ENCODE results near the gene ABO. TPM values are rescaled to one million over a fixed set of nuclear protein-coding genes. Genes with fewer than 3 reads are reported as not detected.

Gene ABO
- 0.11 and 0.40 TPM in 2 replicates for total RNA-seq
- long read RNA-seq, result 0 reads

- DNase-seq (ENCODE audit: low read depth, low spot score), result no peak
- H3K27ac Mint-ChIP-seq (ENCODE audit: unreplicated experiment), result peak within 1 kb of the TSS; percentile 23
- TF ChIP-seq CTCF (conservative IDR thresholded peaks at IDR 0.05), result no peak
Measured at GRCh38 chr9:133275105-133276000, at the start of gene ABO. Gene ABO, minus strand, starts transcription at chr9:133275201.

GRCh38 chr9:133323991-133324703 is 49.1 kb upstream of the ABO start:
- TF ChIP-seq CTCF (conservative IDR thresholded peaks at IDR 0.05), result no peak
- Mint-ChIP-seq H3K4me3 (no peak overlapping the region), H3K9me3 (no peaks in the 10 kb centered on the region), H3K36me3 (ENCODE audit: low read depth) (peaks cover 6% of the 10 kb centered on the region), H3K27ac (ENCODE audit: unreplicated experiment) (peak overlapping the region; percentile 20), H3K27me3 (ENCODE audit: low read depth) (no peaks in the 10 kb centered on the region), H3K4me1 (no peaks in the 10 kb centered on the region)
- DNase-seq (ENCODE audit: low read depth, low spot score), result no peak

More at GRCh38 chr9:133275105-133276000, at the start of gene ABO:
- H3K36me3 Mint-ChIP-seq (ENCODE audit: low read depth), result no peaks in the 10 kb centered on the region
- H3K4me1 Mint-ChIP-seq, result no peaks in the 10 kb centered on the region
- peak within 1 kb of the TSS; percentile 44 for H3K4me3 Mint-ChIP-seq
- H3K27me3 Mint-ChIP-seq (ENCODE audit: low read depth), result peaks cover 83% of the 10 kb centered on the region
- no peaks in the 10 kb centered on the region for H3K9me3 Mint-ChIP-seq

GRCh38 chr9:133323211-133323610 is 48.2 kb upstream of the ABO start:
- Mint-ChIP-seq H3K27ac (ENCODE audit: unreplicated experiment) (no peak overlapping the region), H3K4me3 (no peak overlapping the region), H3K4me1 (no peaks in the 10 kb centered on the region), H3K9me3 (no peaks in the 10 kb centered on the region), H3K27me3 (ENCODE audit: low read depth) (no peaks in the 10 kb centered on the region), H3K36me3 (ENCODE audit: low read depth) (no peaks in the 10 kb centered on the region)
- TF ChIP-seq CTCF (conservative IDR thresholded peaks at IDR 0.05), result no peak
- DNase-seq (ENCODE audit: low read depth, low spot score), result no peak

- no peaks in the 10 kb centered on the region for H3K4me1 Mint-ChIP-seq
- no peak overlapping the region for H3K27ac Mint-ChIP-seq (ENCODE audit: unreplicated experiment)
- H3K4me3 Mint-ChIP-seq, result no peak overlapping the region
- DNase-seq (ENCODE audit: low read depth, low spot score), result no peak
- no peak for TF ChIP-seq CTCF (conservative IDR thresholded peaks at IDR 0.05)
- H3K27me3 Mint-ChIP-seq (ENCODE audit: low read depth), result no peaks in the 10 kb centered on the region
- no peaks in the 10 kb centered on the region for H3K36me3 Mint-ChIP-seq (ENCODE audit: low read depth)
- no peaks in the 10 kb centered on the region for H3K9me3 Mint-ChIP-seq
Measured at GRCh38 chr9:133322701-133323100, 47.7 kb upstream of the ABO start.

GRCh38 chr9:133321411-133321935 is 46.5 kb upstream of the ABO start:
- no peak for DNase-seq (ENCODE audit: low read depth, low spot score)
- no peak for TF ChIP-seq CTCF (conservative IDR thresholded peaks at IDR 0.05)
- no peak overlapping the region for H3K4me3 Mint-ChIP-seq
- no peaks in the 10 kb centered on the region for H3K4me1 Mint-ChIP-seq
- H3K27ac Mint-ChIP-seq (ENCODE audit: unreplicated experiment), result no peak overlapping the region
- H3K36me3 Mint-ChIP-seq (ENCODE audit: low read depth), result no peaks in the 10 kb centered on the region
- no peaks in the 10 kb centered on the region for H3K27me3 Mint-ChIP-seq (ENCODE audit: low read depth)
- no peaks in the 10 kb centered on the region for H3K9me3 Mint-ChIP-seq

Data from neural crest cell (in vitro differentiated cells).